ENCODE data around the gene ESPN.
"Not testable (repeated sequence)": the region's sequence is repeated elsewhere in the genome, so short reads cannot be mapped to it uniquely, and the experiment has no call there.

The ESPN gene

GRCh38 chr1:6448749-6449631 lies 24.4 kb downstream of the ESPN start:
- peak; percentile 26 to 33 for DNase-seq

GRCh38 chr1:6450005-6450450 lies 25.5 kb downstream of the ESPN start:
- no peak for DNase-seq

GRCh38 chr1:6450486-6450885 lies 25.9 kb downstream of the ESPN start:
- DNase-seq = not testable (repeated sequence)

DNA sequence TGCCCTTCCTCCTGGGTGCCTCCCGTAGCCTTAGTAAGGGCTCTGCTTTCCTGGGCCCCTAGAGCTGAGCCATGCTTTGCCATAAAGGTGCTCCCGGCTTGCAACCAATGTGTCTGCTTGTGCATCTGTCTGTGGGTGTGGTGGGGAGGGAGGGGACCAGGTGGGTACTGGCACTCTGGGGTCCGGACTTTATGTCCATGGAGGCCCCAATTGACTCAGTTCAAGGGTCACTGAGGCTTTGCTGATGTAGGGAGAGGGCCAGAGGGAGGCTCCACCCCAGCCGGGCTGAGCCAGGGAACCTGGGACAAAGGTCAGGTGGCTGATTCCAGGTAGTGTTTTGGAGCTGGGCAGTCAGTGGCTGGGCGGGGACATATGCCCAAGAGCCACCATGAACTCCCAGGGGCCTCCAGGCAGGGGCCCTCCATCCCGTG lies 26.4 kb downstream of the ESPN start:
- DNase-seq = no peak

GRCh38 chr1:6453895-6454855 lies 29.6 kb downstream of the ESPN start:
- peak in 1 of 2 experiments; percentile 22 for DNase-seq

DNA sequence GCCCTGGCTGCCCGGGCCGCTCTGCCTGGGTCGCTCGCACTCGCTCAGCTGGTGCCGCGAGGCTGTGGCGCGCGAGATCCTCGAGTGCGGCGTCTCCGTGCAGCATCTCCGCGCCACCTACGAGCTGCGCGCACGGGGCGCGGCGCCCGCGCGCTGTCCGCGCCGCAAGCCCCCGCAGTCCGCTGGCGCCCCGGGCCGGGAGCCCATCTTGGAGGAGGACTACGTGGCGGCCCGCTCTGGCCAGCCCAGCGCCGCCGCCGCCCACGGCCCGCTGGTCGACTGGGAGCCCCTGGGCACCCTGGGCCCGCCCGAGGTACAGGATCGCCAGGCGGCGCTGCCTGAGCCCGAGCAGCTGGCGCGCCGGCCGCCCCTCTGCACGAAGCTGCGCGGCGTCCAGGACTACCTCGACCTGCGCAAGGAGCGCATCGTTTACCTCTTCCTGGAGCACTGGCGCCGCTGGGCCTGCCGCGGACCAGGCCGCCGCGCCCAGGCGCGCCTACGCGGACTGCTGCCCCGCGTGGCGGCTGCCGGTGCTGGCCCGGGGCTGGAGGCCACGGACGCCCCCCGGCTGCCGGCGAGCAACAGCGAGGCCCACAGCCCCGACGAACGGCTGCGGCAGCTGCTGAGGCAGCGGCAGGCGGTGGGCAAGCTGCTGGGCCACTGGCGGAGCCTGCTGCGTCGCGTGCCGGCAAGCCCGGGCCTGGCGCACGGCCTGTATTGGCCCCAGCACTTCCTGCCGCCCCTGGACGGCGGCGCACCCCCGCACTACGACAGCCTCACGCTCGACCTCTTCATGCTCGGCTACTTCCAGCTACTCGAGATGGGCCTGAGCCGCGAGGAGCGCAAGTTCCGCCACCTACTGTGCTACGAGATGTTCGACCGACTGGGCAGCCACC lies 30.5 kb downstream of the ESPN start:
- DNase-seq = peak; percentile 39 to 40

GRCh38 chr1:6455752-6456520 lies 31.4 kb downstream of the ESPN start:
- not testable (repeated sequence) for DNase-seq

- DNase-seq = no peak
These were observed 32.4 kb downstream of the ESPN start for GRCh38 chr1:6456800-6457466.

GRCh38 chr1:6459850-6460265 lies 35.3 kb downstream of the ESPN start:
- peak; percentile 59 to 66 for DNase-seq

DNA sequence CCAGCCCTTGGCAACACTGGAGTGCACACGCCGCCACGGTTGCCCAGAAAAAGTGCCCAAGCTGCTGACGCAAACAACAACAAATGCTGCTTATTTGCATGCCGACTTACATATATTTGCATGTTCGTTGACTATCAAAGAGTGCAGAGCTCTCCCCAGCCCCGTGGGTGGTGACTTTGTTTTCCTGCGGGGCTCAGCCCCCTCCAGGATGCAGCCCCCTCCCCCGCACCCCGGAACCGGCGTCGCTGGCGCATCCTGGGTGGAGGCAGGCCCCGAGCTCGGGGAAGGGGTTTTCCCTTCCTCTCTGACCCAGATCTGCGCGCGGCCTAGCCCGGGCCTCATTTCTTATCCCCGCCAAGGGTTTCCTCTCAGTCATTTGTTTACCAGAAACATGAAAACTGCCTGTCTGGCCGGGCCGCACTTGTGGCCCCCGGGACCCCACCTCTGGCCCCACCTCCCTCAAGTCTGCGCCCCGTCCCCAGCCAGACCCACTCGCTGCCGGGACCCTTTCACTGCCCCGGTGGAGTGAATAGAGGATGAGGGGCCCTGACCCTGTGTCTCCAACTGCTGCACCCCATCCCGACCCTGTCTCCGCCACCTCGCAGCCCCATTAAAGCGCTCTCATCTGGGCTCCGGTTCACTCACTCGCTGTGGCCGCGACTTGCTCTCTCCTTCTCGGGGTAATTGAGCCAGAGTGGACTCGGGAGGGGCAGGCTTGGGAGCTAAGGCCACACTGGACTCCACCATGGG lies 35.9 kb downstream of the ESPN start:
- DNase-seq = peak; percentile 85 to 87

DNA sequence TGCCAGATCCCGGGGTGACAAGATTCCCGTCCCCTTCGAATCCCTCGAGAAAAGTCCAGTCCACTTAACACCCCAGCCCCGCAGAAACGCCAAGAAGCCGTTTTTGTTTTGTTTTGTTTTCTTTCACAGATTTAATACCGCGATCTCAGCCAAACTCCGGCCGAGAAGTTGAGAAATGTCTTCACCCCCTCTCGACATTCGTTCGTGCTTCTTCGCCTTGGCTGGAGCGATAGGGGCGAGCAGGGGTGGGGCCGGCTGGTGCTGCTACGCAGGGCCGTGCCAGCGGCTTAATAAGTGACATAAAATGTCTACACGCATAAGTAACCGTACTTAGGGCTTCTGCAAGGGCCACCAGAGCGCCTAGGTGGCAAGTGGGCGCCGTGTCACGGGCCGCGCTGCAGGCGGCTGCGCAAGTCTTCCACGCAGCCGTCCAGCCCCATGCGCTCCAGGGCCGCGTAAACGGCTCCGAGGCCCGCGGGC lies 36.5 kb downstream of the ESPN start:
- DNase-seq = no peak

- DNase-seq = peak in 1 of 2 experiments; percentile 34
These were observed 37.2 kb downstream of the ESPN start for GRCh38 chr1:6461538-6462411.

DNA sequence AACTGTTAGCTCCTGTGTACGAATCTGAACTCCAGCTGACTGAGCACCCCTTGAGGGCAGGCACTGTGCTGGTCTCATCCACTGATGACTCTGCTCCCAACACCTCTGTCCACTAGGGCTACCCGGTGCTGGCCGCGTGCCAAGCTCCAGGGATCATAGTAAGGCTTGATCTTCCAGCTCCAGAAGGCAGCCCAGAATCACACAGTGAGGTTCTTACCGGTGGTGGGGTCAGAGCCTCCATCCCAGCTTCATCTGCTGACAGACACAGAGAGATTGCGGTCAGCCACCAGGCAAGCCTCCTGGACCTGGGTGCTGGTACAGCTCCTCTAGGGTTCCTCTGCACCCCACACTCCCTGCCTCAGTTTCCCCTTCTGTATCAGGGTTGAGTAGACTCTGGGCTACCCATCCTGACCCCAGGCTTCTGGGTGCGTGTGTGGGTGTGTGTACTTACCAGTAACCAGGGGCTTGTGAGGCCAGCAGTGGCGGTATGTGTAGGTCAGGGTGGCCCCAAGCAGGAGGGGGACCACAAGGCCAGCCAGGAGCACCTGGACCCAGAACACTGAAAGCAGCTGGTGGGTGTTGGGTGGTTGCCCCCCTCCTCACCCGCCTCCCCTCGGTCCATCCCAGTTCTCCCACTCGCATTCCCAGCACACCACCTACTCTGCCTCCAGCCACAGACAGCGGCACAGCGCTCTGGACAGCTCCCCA lies 38.0 kb downstream of the ESPN start:
- no peak for DNase-seq

GRCh38 chr1:6463120-6463412 lies 38.5 kb downstream of the ESPN start:
- DNase-seq = no peak

DNA sequence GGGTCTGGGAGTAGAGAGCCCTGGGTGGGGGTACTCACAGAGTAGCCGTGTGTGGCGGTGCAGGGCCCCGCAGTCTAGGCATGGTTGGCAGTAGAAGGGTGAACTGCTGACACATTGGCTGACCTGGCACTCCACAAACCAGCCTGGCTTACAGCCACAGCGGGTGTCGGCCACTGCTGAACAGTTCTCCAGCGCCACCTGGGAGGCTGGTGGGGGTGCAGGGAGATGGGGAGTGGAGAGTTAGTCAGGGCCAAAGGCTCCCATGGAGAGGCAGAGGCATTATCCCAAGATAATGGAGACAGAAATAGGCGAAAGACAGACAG lies 39.9 kb downstream of the ESPN start:
- DNase-seq = peak; percentile 72 to 80

DNA sequence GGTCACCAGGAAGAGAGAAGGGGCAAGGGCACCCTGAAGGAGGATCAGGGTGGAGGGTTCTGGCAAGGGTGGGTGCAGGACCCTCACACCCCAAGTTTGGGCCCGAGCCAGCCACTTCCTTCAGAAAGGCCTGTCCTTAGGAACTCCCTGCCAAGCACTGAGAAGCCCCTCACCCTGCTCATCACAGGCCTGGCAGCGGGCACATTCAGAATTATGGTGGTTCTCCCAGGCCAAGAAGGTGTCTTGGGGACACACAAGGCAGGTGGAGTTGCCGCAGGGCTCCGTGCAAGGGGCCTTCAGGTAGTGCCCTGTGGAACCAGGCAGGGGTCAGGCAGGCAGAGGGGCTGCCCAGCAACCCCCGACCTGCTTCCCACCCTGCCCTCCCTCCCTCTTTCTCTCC lies 40.3 kb downstream of the ESPN start:
- DNase-seq = peak; percentile 21 to 32

DNA sequence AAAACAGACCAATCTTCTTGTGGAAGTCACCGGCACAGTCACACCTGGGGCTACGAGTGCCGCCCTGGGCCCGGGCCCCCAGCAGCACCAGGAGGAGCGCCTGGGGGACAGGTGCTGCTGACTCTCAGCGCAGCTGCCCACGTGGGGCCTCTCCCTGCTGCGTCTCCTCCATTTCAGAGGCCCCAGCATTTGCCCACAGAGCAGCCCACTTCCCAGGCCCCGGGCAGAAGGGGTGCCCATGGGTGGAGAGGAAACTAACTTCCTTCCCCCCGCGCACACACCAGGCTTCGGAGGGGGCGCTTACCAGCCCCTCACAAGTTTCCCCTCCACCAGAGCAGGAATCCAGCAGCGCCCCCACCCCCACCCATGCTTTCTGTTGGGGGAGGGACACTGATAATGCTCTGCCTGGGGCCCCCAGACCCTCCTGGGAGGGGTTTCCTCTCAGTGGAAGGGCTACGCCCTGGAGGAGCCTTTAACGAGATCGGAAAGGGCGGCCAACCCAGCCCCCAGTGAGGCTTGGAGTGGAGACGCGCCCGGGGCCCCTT lies 41.0 kb downstream of the ESPN start:
- DNase-seq = peak; percentile 56 to 63

DNA sequence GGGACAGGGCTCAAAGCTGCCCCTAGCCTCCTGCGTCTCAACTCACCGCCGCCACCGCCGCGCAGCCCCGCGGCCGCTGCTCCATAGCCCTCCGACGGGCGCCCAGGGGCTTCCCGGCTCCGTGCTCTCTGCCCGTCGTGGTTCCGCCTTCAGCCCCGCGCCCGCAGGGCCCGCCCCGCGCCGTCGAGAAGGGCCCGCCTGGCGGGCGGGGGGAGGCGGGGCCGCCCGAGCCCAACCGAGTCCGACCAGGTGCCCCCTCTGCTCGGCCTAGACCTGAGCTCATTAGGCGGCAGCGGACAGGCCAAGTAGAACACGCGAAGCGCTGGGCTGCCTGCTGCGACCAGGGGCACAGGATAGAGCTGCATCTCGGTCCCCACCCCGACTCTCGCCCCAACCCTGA lies 41.4 kb downstream of the ESPN start, which contains the start of gene TNFRSF25:
Gene TNFRSF25 (minus strand): TSS at position 151 of the 400 bp plus-strand sequence. CDS start 66 bp downstream, at position 85.
- DNase-seq = peak; percentile 69 to 72
